IMR-90 (cell line): Measurements from ENCODE around the gene EREG. TPM values are rescaled to one million over a fixed set of nuclear protein-coding genes. Genes with fewer than 3 reads are reported as not detected.

Source experiments
- ATAC-seq: fragments of 200-7000 bp; cut with Tn5 transposase; 2 replicates; pipeline ENCODE4 v1.9.1; 2020; ENCODE audit warnings: low read depth, mild to moderate bottlenecking, moderate library complexity
- BruUV-seq: library from RNA; stranded (reverse); fragments of 400-500 nt; replicated peaks from 2 replicates; lab custom pipeline; 2021; lab: Mats Ljungman, UMichigan
- CTCF ChIA-PET: fragments of 300-600 bp; formaldehyde crosslinking; extraction: SDS; loops from one replicate; lab custom pipeline; 2021; ENCODE audit warnings: antibody characterized with exemption; lab: Yijun Ruan, JAX
- POLR2A ChIA-PET: fragments of 300-600 bp; sonication (Branson Sonifier 250); formaldehyde crosslinking; loops from one replicate; lab custom pipeline; 2022; ENCODE audit warnings: antibody characterized with exemption; ENCODE audit not compliant: unreplicated experiment; lab: Charles Lee
- DNase-seq: peaks from one replicate; pipeline ENCODE4 v3.0.0; 2013
- H2AFZ ChIP-seq: replicated peaks from 2 replicates; pipeline ENCODE3; 2013; ENCODE audit warnings: low read length, mild to moderate bottlenecking; ENCODE audit not compliant: poor library complexity
- H2AK5ac ChIP-seq: 2 replicates; pipeline ENCODE4 v1.6.1; 2013; ENCODE audit warnings: low read depth, low read length, inconsistent platforms
- H2AK9ac ChIP-seq: replicated peaks from 2 replicates; pipeline ENCODE3; 2013; ENCODE audit warnings: mild to moderate bottlenecking, low read depth, low read length, moderate library complexity; ENCODE audit not compliant: poor library complexity
- H2BK120ac ChIP-seq: 2 replicates; pipeline ENCODE4 v1.6.1; 2013; ENCODE audit warnings: low read depth, low read length, inconsistent platforms
- H2BK15ac ChIP-seq: 3 replicates; pipeline ENCODE4 v1.6.1; 2013; ENCODE audit warnings: low read depth, low read length, inconsistent platforms
- H2BK20ac ChIP-seq: 2 replicates; pipeline ENCODE4 v1.6.1; 2013; ENCODE audit warnings: low read depth, mild to moderate bottlenecking, inconsistent platforms, low read length, moderate library complexity
- H2BK5ac ChIP-seq: 2 replicates; pipeline ENCODE4 v1.6.1; 2013; ENCODE audit warnings: mild to moderate bottlenecking, low read depth, low read length, inconsistent platforms; ENCODE audit not compliant: poor library complexity, severe bottlenecking
- H3K14ac ChIP-seq: replicated peaks from 2 replicates; pipeline ENCODE4 v1.6.1; 2013; ENCODE audit warnings: low read depth, low read length, inconsistent platforms
- H3K18ac ChIP-seq: 2 replicates; pipeline ENCODE4 v1.6.1; 2013; ENCODE audit warnings: low read depth, low read length, control low read depth
- H3K23ac ChIP-seq: 2 replicates; pipeline ENCODE4 v1.6.1; 2013; ENCODE audit warnings: low read depth, low read length, inconsistent platforms
- H3K27ac ChIP-seq: 2 replicates; pipeline ENCODE4 v1.5.1; 2013; ENCODE audit warnings: mild to moderate bottlenecking, control low read depth, low read length; ENCODE audit not compliant: insufficient read depth
- H3K27me3 ChIP-seq: 2 replicates; pipeline ENCODE4 v1.6.1; 2013; ENCODE audit warnings: low read length; ENCODE audit not compliant: control insufficient read depth, insufficient read depth
- H3K36me3 ChIP-seq: 2 replicates; pipeline ENCODE4 v1.6.1; 2013; ENCODE audit warnings: low read length, mixed read lengths; ENCODE audit not compliant: control insufficient read depth, insufficient read depth
- H3K4ac ChIP-seq: 2 replicates; pipeline ENCODE4 v1.6.1; 2013; ENCODE audit warnings: low read depth, low read length, inconsistent platforms
- H3K4me1 ChIP-seq: 2 replicates; pipeline ENCODE4 v1.6.1; 2013; ENCODE audit warnings: low read length, mixed read lengths; ENCODE audit not compliant: control insufficient read depth, insufficient read depth
- H3K4me2 ChIP-seq: 2 replicates; pipeline ENCODE4 v1.6.1; 2013; ENCODE audit warnings: low read depth, mild to moderate bottlenecking, control low read depth, low read length, moderate library complexity
- H3K4me3 ChIP-seq: 2 replicates; pipeline ENCODE4 v1.5.1; 2013; ENCODE audit warnings: low read depth, mild to moderate bottlenecking, control low read depth, low read length, moderate library complexity; ENCODE audit not compliant: insufficient read depth
- H3K56ac ChIP-seq: 2 replicates; pipeline ENCODE4 v1.6.1; 2013; ENCODE audit warnings: low read length, inconsistent platforms; ENCODE audit not compliant: insufficient read depth; ENCODE audit errors: extremely low read depth
- H3K79me1 ChIP-seq, 2 experiments: 2 replicates each; pipeline ENCODE4 v1.6.1; 2013; ENCODE audit warnings: low read length in 2 of 2, inconsistent platforms in 1 of 2, low read depth in 1 of 2
- H3K9ac ChIP-seq: 2 replicates; pipeline ENCODE4 v1.6.1; 2013; ENCODE audit warnings: low read depth, low read length, control low read depth
- H3K9me1 ChIP-seq: 2 replicates; pipeline ENCODE4 v1.6.1; 2013; ENCODE audit warnings: low read length, inconsistent platforms; ENCODE audit not compliant: insufficient read depth
- H3K9me3 ChIP-seq: 2 replicates; pipeline ENCODE4 v1.6.1; 2013; ENCODE audit warnings: low read length; ENCODE audit not compliant: control insufficient read depth, insufficient read depth
- H4K20me1 ChIP-seq: 2 replicates; pipeline ENCODE4 v1.6.1; 2013; ENCODE audit warnings: low read length, inconsistent platforms; ENCODE audit not compliant: insufficient read depth
- H4K5ac ChIP-seq: 2 replicates; pipeline ENCODE4 v1.6.1; 2013; ENCODE audit warnings: mild to moderate bottlenecking, low read depth, low read length, control low read depth
- H4K8ac ChIP-seq, 2 experiments: 2 replicates each; pipeline ENCODE4 v1.6.1; 2013; ENCODE audit warnings: low read depth in 2 of 2, low read length in 2 of 2, control low read depth in 1 of 2, inconsistent platforms in 1 of 2
- H4K91ac ChIP-seq: 2 replicates; pipeline ENCODE4 v1.6.1; 2013; ENCODE audit warnings: low read depth, low read length, inconsistent platforms; ENCODE audit not compliant: insufficient read depth
- CEBPB ChIP-seq: IDR thresholded peaks from 2 replicates; pipeline ENCODE4 v1.6.1; 2012; ENCODE audit warnings: low read depth, low read length, improper control_type of control experiment
- MAFK ChIP-seq: IDR thresholded peaks from 2 replicates; pipeline ENCODE4 v1.6.1; 2012; ENCODE audit warnings: low read depth, low read length, improper control_type of control experiment
- WGBS, 2 experiments: methylation state at CpG; one replicate each; pipeline versions ENCODE4 v1.1.5 to v1.1.7; 2013; ENCODE audit warnings: missing lambda C conversion rate in 2 of 2; ENCODE audit not compliant: insufficient read length in 1 of 2; ENCODE audit errors: extremely low coverage in 2 of 2; 5-methylcytosine and 5-hydroxymethylcytosine counted together
- dilution Hi-C: fragments of 300-500 bp; cut with HindIII; formaldehyde crosslinking; loops from one replicate; pipeline ENCODE4 v1.14.3; 2018; ENCODE audit warnings: low sequenced_read_pairs; ENCODE audit not compliant: unreplicated experiment
- in situ Hi-C: fragments of 300-500 bp; cut with MboI; formaldehyde crosslinking; loops from 3 replicates; pipeline ENCODE4 v1.14.3; 2019; ENCODE audit warnings: low sequenced_read_pairs, inconsistent platforms, mixed read lengths
- intact Hi-C: fragments of 100-400 bp; cut with micrococcal nuclease; formaldehyde crosslinking; loops from 2 replicates; pipeline ENCODE4 v1.10.0; 2022
- polyA plus RNA-seq, 3 experiments: library from polyadenylated mRNA; depleted of rRNA; stranded (reverse); fragments of >200 nt; gene quantifications; 2 replicates each; pipeline ENCODE4 v1.2.3, GENCODE V29; 2012; ENCODE audit warnings: low replicate concordance in 1 of 3
- total RNA-seq: library from RNA; depleted of rRNA; stranded (reverse); fragments of >200 nt; gene quantifications from 2 replicates; pipeline ENCODE4 v1.2.3, GENCODE V29; 2012

The EREG gene
- total and polyA plus RNA-seq, 2 of the 4 experiments (the other 2 are of a cell fraction) = 0.26 to 0.36 TPM

GRCh38 chr4:74368596-74368995, 3.7 kb downstream of the EREG start:
- H3K9me1 ChIP-seq = no peaks in the 10 kb centered on the region
- H3K4me1 ChIP-seq = no peaks in the 10 kb centered on the region
- H2BK20ac ChIP-seq = no peak overlapping the region
- no peak overlapping the region for H3K23ac ChIP-seq
- H4K8ac ChIP-seq = no peak overlapping the region
- no peak overlapping the region for H2BK15ac ChIP-seq
- DNase-seq (no peak), ATAC-seq (no peak)
- H3K9ac ChIP-seq = no peak overlapping the region
- no peak overlapping the region for H3K4ac ChIP-seq
- H3K4me3 ChIP-seq = no peak overlapping the region
- no peak overlapping the region for H4K5ac ChIP-seq
- no peaks in the 10 kb centered on the region; the same call in 1 of the 2 replicates for H3K27me3 ChIP-seq
- TF ChIP-seq CEBPB (no peak), MAFK (no peak)
- no peak overlapping the region for H2BK5ac ChIP-seq
- H3K56ac ChIP-seq = no peak overlapping the region
- H3K4me2 ChIP-seq = no peak overlapping the region
- no peak overlapping the region for H2AK9ac ChIP-seq
- no peak overlapping the region for H3K27ac ChIP-seq
- WGBS, 2 experiments = no CpG with 5 or more reads among the region's 4 CpGs
- H2AFZ ChIP-seq = no peak overlapping the region
- H2AK5ac ChIP-seq = no peak overlapping the region
- intact Hi-C loops (no loop called here), dilution Hi-C loops (no loop called here), in situ Hi-C loops (no loop called here)
- no peaks in the 10 kb centered on the region; the same call in 1 of the 2 replicates for H3K36me3 ChIP-seq
- H4K20me1 ChIP-seq = no peaks in the 10 kb centered on the region
- no peak overlapping the region for H4K91ac ChIP-seq
- ChIA-PET CTCF (interaction anchor here (1.0 kb wide), 1 partner anchor 50 kb away, joined by 3 read pairs; no protein-coding TSS in a partner anchor), POLR2A (no interaction called here)
- no peak overlapping the region for H2BK120ac ChIP-seq
- no peaks in the 10 kb centered on the region for H3K79me1 ChIP-seq
- no peaks in the 10 kb centered on the region for H3K9me3 ChIP-seq
- no peak overlapping the region for H3K18ac ChIP-seq
- H3K14ac ChIP-seq = no peak overlapping the region
- BruUV-seq = no TSS peak
